ENCODE results near the gene SH3RF1. TPM values are rescaled to one million over a fixed set of nuclear protein-coding genes. Genes with fewer than 3 reads are reported as not detected.

Gene SH3RF1
- total and polyA plus RNA-seq, 2 experiments from 2014 or later = 7.8 to 12.4 TPM

DNA sequence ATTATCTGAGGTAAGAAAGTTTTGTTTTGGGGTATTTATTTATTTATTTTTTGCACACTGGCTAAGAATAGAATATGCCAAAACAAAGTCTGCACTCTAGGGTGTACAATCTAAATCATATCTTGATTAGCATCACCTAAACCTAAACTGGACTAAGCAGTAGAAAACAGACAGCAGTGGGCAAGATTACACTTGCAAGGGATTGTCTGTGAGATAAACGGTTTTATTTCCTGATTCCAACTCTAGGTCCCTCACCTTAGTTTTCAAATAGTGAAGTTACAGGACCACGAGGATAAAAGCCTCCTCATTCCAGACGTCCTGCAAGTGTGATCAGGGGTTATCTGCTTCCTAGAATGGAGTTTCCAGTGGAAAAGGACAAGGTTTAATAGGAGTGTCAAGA lies 86.1 kb downstream of the SH3RF1 start:
- Mint-ChIP-seq H3K4me1 (peaks cover 29% of the 10 kb centered on the region), H3K36me3 (ENCODE audit: low read depth) (no peaks in the 10 kb centered on the region), H3K27ac (no peak overlapping the region), H3K4me3 (no peak overlapping the region), H3K27me3 (ENCODE audit: insufficient read depth, low read depth, poor library complexity) (peaks cover 6% of the 10 kb centered on the region), H3K9me3 (no peaks in the 10 kb centered on the region)
- no peak for ATAC-seq
- Histone ChIP-seq H3K4me3 (no peak overlapping the region), H3K4me1 (ENCODE audit: insufficient read depth) (peaks cover 25% of the 10 kb centered on the region), H2AFZ (no peak overlapping the region), H3F3A (replicated peaks; ENCODE audit: low read depth) (no peaks in the 10 kb centered on the region), H3K79me2 (replicated peaks; ENCODE audit: insufficient read depth) (peaks cover 47% of the 10 kb centered on the region), H3K36me3 (ENCODE audit: insufficient read depth) (no peaks in the 10 kb centered on the region), H3K9me2 (ENCODE audit: insufficient read depth) (no peaks in the 10 kb centered on the region), H3K4me2 (no peak overlapping the region), H4K20me1 (replicated peaks; ENCODE audit: insufficient read depth) (no peaks in the 10 kb centered on the region), H3K27me3 (ENCODE audit: insufficient read depth) (no peaks in the 10 kb centered on the region), H3K27ac (ENCODE audit: low read depth) (no peak overlapping the region)
- TF ChIP-seq, protein P1, sequence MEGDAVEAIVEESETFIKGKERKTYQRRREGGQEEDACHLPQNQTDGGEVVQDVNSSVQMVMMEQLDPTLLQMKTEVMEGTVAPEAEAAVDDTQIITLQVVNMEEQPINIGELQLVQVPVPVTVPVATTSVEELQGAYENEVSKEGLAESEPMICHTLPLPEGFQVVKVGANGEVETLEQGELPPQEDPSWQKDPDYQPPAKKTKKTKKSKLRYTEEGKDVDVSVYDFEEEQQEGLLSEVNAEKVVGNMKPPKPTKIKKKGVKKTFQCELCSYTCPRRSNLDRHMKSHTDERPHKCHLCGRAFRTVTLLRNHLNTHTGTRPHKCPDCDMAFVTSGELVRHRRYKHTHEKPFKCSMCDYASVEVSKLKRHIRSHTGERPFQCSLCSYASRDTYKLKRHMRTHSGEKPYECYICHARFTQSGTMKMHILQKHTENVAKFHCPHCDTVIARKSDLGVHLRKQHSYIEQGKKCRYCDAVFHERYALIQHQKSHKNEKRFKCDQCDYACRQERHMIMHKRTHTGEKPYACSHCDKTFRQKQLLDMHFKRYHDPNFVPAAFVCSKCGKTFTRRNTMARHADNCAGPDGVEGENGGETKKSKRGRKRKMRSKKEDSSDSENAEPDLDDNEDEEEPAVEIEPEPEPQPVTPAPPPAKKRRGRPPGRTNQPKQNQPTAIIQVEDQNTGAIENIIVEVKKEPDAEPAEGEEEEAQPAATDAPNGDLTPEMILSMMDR (conservative IDR thresholded peaks at IDR 0.05; ENCODE audit: low read depth in 2 of 2) = no peak
- no peak for TF ChIP-seq JUNB (IDR thresholded peaks at IDR 0.05; ENCODE audit: unreplicated experiment)
- no peak for TF ChIP-seq EZH2 (IDR thresholded peaks at IDR 0.05; ENCODE audit: low read depth, unreplicated experiment)
- TF ChIP-seq, protein P2, sequence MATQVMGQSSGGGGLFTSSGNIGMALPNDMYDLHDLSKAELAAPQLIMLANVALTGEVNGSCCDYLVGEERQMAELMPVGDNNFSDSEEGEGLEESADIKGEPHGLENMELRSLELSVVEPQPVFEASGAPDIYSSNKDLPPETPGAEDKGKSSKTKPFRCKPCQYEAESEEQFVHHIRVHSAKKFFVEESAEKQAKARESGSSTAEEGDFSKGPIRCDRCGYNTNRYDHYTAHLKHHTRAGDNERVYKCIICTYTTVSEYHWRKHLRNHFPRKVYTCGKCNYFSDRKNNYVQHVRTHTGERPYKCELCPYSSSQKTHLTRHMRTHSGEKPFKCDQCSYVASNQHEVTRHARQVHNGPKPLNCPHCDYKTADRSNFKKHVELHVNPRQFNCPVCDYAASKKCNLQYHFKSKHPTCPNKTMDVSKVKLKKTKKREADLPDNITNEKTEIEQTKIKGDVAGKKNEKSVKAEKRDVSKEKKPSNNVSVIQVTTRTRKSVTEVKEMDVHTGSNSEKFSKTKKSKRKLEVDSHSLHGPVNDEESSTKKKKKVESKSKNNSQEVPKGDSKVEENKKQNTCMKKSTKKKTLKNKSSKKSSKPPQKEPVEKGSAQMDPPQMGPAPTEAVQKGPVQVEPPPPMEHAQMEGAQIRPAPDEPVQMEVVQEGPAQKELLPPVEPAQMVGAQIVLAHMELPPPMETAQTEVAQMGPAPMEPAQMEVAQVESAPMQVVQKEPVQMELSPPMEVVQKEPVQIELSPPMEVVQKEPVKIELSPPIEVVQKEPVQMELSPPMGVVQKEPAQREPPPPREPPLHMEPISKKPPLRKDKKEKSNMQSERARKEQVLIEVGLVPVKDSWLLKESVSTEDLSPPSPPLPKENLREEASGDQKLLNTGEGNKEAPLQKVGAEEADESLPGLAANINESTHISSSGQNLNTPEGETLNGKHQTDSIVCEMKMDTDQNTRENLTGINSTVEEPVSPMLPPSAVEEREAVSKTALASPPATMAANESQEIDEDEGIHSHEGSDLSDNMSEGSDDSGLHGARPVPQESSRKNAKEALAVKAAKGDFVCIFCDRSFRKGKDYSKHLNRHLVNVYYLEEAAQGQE (IDR thresholded peaks at IDR 0.05; ENCODE audit: unreplicated experiment) = no peak
- TF ChIP-seq CREB1 (CRISPR knock-in tag; IDR thresholded peaks at IDR 0.05; ENCODE audit: low read depth) = no peak
- no peak for TF ChIP-seq ZNF331 (CRISPR knock-in tag; IDR thresholded peaks at IDR 0.05; ENCODE audit: low read depth)
- no peak for TF ChIP-seq STAT1 (IDR thresholded peaks at IDR 0.05; ENCODE audit: unreplicated experiment)
- no peak for TF ChIP-seq ZNF114 (CRISPR knock-in tag; IDR thresholded peaks at IDR 0.05)
- no peak for TF ChIP-seq EZH2phosphoT487 (IDR thresholded peaks at IDR 0.05; ENCODE audit: unreplicated experiment)
- TF ChIP-seq POLR2AphosphoS5 (IDR thresholded peaks at IDR 0.05; ENCODE audit: low read depth) = no peak
- no peak for TF ChIP-seq NANOG (IDR thresholded peaks at IDR 0.05; ENCODE audit: borderline replicate concordance)
- DNase-seq (ENCODE audit: low spot score) = no peak

DNA sequence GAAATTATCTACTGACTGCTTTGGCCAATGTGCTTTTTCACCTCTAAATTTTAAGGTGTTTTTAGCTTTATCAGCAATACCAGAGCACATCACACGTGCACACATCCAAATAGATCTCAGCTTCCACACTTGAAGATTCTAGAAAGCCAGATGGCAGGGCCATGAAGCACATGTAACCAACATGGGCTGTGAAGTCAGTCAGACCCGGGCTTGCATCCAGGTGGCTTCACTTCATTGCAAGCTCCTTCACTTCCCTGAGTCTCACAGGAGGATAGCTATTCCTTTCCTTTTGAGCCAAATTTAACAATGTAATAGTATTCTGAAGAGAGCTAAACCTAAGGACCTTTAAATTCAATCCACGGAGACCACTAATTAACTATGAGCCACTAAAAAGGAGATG lies 86.5 kb downstream of the SH3RF1 start:
- Mint-ChIP-seq H3K27me3 (ENCODE audit: insufficient read depth, low read depth, poor library complexity) (peaks cover 6% of the 10 kb centered on the region), H3K27ac (no peak overlapping the region), H3K9me3 (no peaks in the 10 kb centered on the region), H3K4me3 (no peak overlapping the region), H3K36me3 (ENCODE audit: low read depth) (no peaks in the 10 kb centered on the region), H3K4me1 (peaks cover 24% of the 10 kb centered on the region)
- Histone ChIP-seq H3K4me1 (ENCODE audit: insufficient read depth) (peaks cover 21% of the 10 kb centered on the region), H2AFZ (no peak overlapping the region), H4K20me1 (replicated peaks; ENCODE audit: insufficient read depth) (no peaks in the 10 kb centered on the region), H3F3A (replicated peaks; ENCODE audit: low read depth) (no peaks in the 10 kb centered on the region), H3K27me3 (ENCODE audit: insufficient read depth) (no peaks in the 10 kb centered on the region), H3K36me3 (ENCODE audit: insufficient read depth) (no peaks in the 10 kb centered on the region), H3K4me2 (no peak overlapping the region), H3K9me2 (ENCODE audit: insufficient read depth) (no peaks in the 10 kb centered on the region), H3K27ac (ENCODE audit: low read depth) (no peak overlapping the region), H3K4me3 (no peak overlapping the region), H3K79me2 (replicated peaks; ENCODE audit: insufficient read depth) (peaks cover 47% of the 10 kb centered on the region)
- DNase-seq (ENCODE audit: low spot score) (no peak), ATAC-seq (no peak)
- TF ChIP-seq, protein P1 (conservative IDR thresholded peaks at IDR 0.05; ENCODE audit: low read depth in 2 of 2) = no peak

Measured in GM23338 (cell line).